Left colon (tissue), 2 donors: Measurements from ENCODE around the gene ZNF43. TPM values are rescaled to one million over a fixed set of nuclear protein-coding genes. Genes with fewer than 3 reads are reported as not detected.
A peak's percentile ranks its signal among the peaks of the same experiment; 100 is the strongest.
"Not testable (repeated sequence)": the region's sequence is repeated elsewhere in the genome, so short reads cannot be mapped to it uniquely, and the experiment has no call there.

ENCODE experiments used
- ATAC-seq: fragments of 200-7000 bp; cut with Tn5 transposase; one replicate; pipeline ENCODE4 v1.9.1; 2020; ENCODE audit warnings: mild to moderate bottlenecking, moderate library complexity
- DNase-seq, 2 donors: peaks; one replicate each; pipeline ENCODE4 v3.0.0-alpha.2; 2020
- intact Hi-C, 2 donors: fragments of 100-400 bp; cut with DNase I in 1 of 2; cut with micrococcal nuclease in 1 of 2; formaldehyde crosslinking; loops; one replicate each; pipeline versions ENCODE4 v1.11.2 to v1.14.0; 2022; cut with DNase I, micrococcal nuclease
- long read RNA-seq: library from polyadenylated mRNA; unstranded; transcript quantifications from one replicate; pipeline ENCODE4 v2.0.0, GENCODE V29; 2021
- total RNA-seq, 2 donors: library from RNA; stranded (reverse); fragmentation: NEBNext Ultra II Directional; extraction: Animal tissue kit (Norgen Biotek cat#: 25700); gene quantifications; one replicate each; pipeline ENCODE4 v1.2.1, GENCODE V29; 2021
- donor health status: DM: no; HTN: no; CAD: no.
- donor health status: DM: yes; HTN: yes; CAD: no.

ZNF43 gene
- 10 to 100 TPM; 10.1 to 11.7 TPM for total RNA-seq
- long read RNA-seq, partial matches to known transcripts, result 0 of 8 reads
- long read RNA-seq, other reads (novel, unspliced or antisense), result 3 of 8 reads

DNA sequence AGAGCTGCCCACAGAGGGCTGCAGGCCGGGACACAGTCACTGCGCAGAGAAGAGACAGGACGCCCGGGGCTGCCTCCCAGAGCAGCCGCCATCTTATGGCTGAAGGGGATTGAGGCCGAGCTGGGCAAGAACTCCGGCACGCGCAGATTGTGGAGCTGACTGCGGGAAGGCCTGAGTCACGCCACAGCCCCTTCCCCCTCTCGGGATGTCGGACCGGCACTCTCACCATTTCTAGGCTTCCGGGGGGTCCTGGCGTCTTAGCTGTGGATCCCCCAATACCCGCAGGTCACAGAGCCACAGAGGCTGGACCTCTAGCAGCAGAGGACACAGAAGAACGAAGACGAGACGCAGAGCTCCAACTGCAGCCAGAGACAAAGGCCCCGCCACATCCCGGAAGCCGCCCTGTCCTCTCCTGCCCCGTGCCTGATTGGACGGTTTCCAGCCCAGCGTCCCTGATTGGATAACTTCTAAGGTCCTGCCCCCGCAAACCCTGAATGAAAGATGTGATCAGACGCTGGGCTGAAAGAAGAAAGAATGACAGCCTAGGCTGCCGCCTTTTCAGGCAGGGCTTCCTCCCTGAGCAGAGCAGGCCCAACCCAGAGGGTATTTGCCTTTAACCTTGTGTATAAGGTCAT is at the start of gene ZNF43:
Gene ZNF43 (minus strand): TSS at position 373 of the 635 bp plus-strand sequence. CDS start 144 bp downstream, at position 229.
- intact Hi-C loops, result no loop called here
- ATAC-seq, result peak; percentile 98
- DNase-seq, result peak; percentile 97 to 98

GRCh38 chr19:21885516-21885915 is 49.5 kb upstream of the ZNF43 start:
- DNase-seq, intact Hi-C loops, ATAC-seq: not testable (repeated sequence)

GRCh38 chr19:21884786-21885185 is 48.8 kb upstream of the ZNF43 start:
- DNase-seq, ATAC-seq, intact Hi-C loops: not testable (repeated sequence)

DNA sequence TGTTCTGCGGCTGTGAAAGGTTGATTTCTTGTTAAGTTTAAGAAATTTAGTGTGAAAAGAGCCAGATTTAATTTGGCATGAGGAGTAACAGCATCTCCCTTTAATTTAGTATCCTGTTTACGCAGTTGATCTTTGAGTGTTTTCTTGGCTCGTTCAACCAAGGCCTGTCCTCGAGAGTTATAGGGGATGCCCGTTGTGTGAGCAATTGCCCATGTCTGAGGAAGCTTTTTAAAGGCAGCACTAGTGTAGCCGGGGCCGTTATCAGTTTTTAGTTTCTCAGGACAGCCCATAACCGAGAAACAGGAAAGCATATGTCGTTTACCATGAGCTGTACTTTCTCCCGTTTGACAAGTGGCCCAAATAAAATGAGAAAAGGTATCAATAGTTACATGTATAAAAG is 47.5 kb upstream of the ZNF43 start:
- ATAC-seq (no peak), DNase-seq (no peak)
- intact Hi-C loops, result no loop called here

DNA sequence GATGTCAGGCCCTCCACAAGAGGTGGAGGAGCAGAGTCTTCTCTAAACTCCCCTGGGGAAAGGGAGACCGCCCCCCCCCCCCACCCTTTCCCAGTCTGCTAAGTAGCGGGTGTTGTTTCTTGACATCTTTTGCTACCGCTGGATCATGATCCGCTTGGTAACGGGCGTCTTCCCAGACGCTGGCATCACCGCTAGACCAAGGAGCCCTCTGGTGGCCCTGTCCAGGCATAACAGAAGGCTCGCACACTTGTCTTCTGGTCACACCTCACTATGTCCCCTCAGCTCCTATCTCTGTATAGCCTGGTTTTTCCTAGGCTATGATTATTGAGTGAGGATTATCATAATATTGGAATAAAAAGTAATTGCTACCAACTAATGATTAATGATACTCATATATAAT is 44.8 kb upstream of the ZNF43 start:
- ATAC-seq, intact Hi-C loops, DNase-seq: not testable (repeated sequence)

GRCh38 chr19:21878646-21879045 is 42.7 kb upstream of the ZNF43 start:
- DNase-seq, result no peak
- no peak for ATAC-seq
- intact Hi-C loops, result no loop called here

DNA sequence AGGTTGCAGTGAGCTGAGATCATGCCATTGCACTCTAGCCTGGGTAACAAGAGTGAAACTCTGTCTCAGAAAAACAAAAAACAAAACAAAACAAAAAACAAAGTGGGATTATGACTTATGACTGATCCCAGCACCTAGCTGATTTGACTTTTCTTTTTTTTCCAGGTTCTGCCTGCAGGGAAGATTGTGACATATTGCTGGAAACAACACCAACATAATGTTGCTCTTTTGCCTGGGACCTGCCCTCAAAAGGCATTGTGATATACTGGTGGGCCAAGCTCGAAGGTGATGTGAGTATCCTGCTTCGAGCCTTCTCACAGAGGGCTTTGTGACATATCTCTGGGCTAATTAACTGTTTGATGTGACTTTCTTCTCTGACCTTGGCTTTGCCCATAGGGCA is 42.0 kb upstream of the ZNF43 start:
- DNase-seq (no peak), ATAC-seq (no peak)
- intact Hi-C loops, result no loop called here

DNA sequence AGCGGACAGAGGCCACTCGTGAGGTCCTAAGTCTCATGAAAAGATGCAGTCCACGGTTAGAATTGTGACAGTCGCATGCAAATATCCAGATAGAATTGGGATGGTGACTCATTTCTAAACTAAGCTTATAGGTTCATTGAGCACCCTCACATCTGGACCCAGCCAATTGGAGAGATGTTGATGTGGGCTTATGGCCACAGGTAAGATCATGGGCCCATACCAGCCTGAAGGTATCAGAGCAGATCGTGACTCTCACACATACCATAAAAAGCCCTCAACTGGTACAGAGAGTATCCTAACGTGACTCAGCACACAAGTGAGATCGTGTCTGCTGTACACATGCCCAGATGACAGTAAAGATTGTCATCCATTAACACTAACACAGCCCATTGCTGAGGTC is 40.6 kb upstream of the ZNF43 start:
- intact Hi-C loops, result not testable (repeated sequence)

GRCh38 chr19:21856773-21857514 is 21.0 kb upstream of the ZNF43 start:
- DNase-seq, result no peak
- intact Hi-C loops, result no loop called here
- no peak for ATAC-seq

More for the DNA sequence above, 40.6 kb upstream of the ZNF43 start:
- ATAC-seq, DNase-seq: not testable (repeated sequence)

DNA sequence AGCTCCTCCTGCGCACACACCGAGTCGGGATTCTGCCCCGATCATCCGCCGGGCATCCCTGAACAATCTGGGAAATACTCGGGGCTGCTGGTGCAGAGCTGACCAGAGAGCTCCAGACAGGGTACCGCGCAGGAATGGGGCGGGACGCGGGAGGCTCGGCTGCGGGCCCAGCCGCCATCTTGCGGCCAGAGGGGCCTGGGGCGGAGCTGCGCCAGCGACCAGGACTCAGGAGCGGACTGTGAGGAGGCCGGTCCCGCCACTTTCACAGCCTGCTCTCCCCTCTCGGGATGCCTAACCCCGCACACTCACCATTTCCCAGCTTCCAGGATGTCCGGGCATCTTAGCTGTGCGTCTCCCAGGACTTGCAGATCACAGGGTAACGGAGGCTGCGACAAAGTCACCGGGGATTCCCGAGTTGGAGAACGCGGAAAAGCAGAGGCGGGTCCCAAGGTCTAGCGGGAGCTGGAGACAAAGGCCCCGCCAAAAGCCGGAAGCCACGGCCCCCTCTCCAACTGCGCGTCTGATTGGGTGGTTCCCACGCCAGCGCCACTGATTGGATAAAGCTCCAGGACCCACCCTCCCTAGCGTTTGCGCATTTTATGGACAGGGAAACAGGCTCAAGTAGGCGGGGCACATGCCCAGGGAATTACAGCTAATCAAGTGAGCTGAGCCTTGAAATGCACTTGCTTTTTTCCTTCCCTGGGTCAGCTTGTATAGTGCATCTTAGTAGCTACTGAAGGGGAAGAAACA is 15.8 kb upstream of the ZNF43 start:
- intact Hi-C loops, result no loop called here
- DNase-seq, result peak; percentile 94 to 95
- peak; percentile 99 for ATAC-seq

DNA sequence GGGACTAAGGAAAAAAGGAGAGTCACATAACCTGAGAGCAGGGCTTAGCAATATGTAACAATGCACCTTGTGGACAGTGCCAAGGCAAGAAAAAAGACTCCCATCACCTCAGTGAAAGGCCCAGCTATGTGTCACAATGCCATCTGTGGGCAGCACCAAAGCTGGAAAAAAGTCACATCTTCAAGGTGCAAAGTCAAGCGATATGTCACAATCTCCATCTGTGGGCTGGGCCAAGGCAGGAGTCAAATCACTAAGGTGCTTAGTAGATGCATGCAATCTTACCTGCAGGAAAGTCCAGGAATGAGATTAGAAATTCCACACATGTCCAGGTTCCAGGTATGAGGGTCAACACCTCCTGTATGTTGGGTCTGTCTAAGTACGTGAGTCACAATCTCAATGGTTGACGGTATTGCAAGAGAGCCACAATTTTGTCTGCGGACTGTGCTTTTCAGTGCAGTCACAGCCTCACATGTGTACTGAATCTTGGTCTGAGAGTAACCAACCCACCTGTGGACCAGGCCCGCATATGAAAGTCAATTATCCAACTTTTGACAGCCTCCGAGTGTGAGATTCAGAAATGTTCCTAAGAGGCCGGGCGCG is 14.8 kb upstream of the ZNF43 start:
- DNase-seq (no peak), ATAC-seq (no peak)
- intact Hi-C loops, result no loop called here

DNA sequence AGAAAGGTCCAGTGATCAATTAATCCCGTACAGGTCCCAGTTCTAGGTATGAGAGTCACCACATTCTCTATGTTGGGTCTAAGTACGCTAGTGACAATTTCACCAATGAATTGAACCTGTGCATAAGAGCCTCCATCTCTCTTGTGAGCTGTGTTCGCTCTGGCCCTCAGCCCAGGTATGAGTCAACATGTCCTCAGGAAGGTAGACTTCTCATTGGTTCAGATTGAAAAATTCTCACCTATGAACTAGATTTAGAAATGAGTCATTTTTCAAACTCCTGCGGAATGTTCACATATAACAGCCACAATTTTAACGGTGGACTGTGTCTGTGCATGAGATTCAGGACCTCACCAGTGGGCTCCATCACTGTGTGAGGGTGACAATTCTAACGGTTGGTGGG is 12.7 kb upstream of the ZNF43 start:
- DNase-seq (no peak), ATAC-seq (no peak)
- intact Hi-C loops, result no loop called here

DNA sequence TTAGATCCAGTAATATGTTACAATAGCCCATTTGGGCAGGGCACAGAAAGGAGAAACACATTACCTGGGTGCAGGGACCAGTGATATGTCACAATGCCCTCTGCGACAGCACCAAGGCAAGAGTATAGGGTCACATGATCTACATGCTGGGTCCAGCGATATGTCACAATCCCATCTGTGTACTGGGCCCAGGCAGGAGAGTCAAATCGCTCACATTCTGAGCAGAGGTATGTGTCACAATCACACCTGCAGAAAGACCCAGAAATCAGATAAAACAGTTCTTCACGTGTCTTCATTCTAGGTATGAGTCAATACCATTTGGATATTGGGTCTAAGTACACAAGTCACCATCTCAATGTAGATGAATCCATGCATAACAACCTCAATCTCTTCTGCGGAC is 7.1 kb upstream of the ZNF43 start:
- intact Hi-C loops, result no loop called here
- no peak for ATAC-seq
- no peak for DNase-seq

- ATAC-seq (no peak), DNase-seq (no peak)
- intact Hi-C loops, result no loop called here
Measured at GRCh38 chr19:21841488-21842097, 5.6 kb upstream of the ZNF43 start.

- no peak for ATAC-seq
- DNase-seq, result no peak
- intact Hi-C loops, result no loop called here
Measured at GRCh38 chr19:21841081-21841480, 5.1 kb upstream of the ZNF43 start.

- intact Hi-C loops, result no loop called here
- DNase-seq (no peak), ATAC-seq (no peak)
Measured at GRCh38 chr19:21839976-21840375, 4.0 kb upstream of the ZNF43 start.

DNA sequence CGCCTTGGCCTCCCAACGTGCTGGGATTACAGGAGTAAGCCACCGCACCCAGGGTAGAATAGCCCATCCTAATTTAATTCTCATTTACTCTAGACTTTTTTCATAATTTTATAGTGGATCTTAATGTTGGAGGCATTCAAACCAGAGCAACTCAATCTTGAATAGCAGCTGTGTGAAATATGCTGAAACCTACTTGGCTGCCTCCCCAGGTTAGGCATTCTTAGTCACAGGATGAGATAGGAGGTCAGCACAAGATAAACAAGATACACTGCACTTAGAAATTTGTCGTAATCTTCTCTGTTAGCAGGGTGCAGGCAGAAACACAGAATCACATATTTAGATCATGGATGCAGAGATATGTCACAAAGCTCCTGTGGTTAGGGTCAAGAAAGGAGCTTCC is 2.7 kb upstream of the ZNF43 start:
- ATAC-seq (no peak), DNase-seq (no peak)
- intact Hi-C loops, result no loop called here

GRCh38 chr19:21835429-21835809 is 563 bp downstream of the ZNF43 start:
- DNase-seq (peak in 1 of 2 donors; percentile 25), ATAC-seq (peak; percentile 4)
- intact Hi-C loops, result no loop called here

GRCh38 chr19:21833733-21834132 is 2.2 kb downstream of the ZNF43 start:
- DNase-seq, result no peak
- no peak for ATAC-seq
- intact Hi-C loops, result no loop called here
